Left hindlimb (tissue), 1 donor: Measurements from ENCODE around the gene NLN.
"Not testable (repeated sequence)": the region's sequence is repeated elsewhere in the genome, so short reads cannot be mapped to it uniquely, and the experiment has no call there.

Source experiments
- DNase-seq: peaks from one replicate; pipeline ENCODE4 v3.0.0-alpha.2; 2018

Gene NLN

GRCh38 chr5:65721720-65722574 is at the start of gene NLN, which contains the start of gene SGTB:
Gene NLN, plus strand, starts transcription at chr5:65722205. Its CDS starts 169 bp downstream, at chr5:65722374.
Gene SGTB, minus strand, starts transcription at chr5:65722109. Its CDS starts 1,302 bp downstream, at chr5:65720807.
- DNase-seq = peak; percentile 93

DNA sequence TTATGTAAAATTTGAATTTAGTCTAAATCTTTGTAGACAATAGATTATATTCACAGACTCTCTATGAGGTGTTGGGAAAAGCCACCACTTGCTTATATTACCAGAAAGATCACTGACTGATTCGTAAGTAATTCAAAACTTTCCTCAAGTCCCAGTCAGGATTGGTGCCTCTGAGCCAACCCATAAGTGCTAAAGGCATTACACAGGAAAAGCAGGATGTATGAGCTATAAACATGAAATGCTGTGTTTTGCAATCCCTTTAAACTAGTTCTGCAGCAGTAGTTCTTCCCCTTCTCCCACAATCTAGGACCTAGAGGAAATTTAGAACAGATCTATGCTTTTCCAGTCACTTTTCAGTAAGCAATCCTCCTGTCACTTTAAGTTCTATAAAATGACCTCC is 49.2 kb upstream of the NLN start:
- DNase-seq = no peak

GRCh38 chr5:65674749-65675148 is 47.3 kb upstream of the NLN start:
- DNase-seq = no peak

DNA sequence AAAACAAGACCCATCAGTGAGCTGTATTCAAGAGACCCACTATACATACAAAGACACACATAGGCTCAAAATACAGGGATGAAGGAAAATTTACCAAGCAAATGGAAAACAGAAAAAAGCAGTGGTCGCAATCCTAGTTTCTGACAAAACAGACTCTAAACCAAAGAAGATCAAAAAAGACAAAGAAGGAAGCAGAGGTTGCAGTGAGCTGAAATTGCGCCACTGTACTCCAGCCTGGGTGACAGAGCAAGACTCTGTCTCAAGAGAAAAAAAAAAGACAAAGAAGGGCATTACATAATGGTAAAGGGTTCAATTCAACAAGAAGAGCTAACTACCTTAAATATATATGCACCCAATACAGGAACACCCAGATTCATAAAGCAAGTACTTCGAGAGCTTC is 45.9 kb upstream of the NLN start:
- DNase-seq = not testable (repeated sequence)

DNA sequence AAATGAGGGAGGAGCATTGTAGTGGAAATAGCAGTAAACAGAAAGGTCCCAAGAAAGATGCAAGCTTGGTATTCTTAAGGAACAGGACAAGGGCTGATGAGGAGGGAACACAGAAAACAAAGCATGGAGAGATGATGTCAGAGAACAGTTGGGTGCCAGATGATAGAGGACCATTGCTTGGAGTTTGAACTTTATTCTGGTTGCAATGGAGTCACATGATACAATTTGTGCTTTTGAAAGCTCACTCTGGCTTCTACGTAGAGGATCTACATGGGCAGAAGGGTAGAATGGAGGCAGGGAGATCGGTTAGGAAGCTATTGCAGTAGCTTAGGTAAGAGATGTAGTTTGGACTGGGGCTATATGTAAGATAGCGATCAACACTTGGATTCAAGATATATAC is 39.9 kb upstream of the NLN start:
- no peak for DNase-seq

- no peak for DNase-seq
Observed at GRCh38 chr5:65693121-65693520, 28.9 kb upstream of the NLN start.

GRCh38 chr5:65695162-65695755 is 26.7 kb upstream of the NLN start:
- no peak for DNase-seq

- DNase-seq = no peak
Observed at GRCh38 chr5:65695896-65696295, 26.1 kb upstream of the NLN start.

GRCh38 chr5:65696892-65697291 is 25.1 kb upstream of the NLN start:
- DNase-seq = no peak

GRCh38 chr5:65699338-65699737 is 22.7 kb upstream of the NLN start:
- DNase-seq = no peak

GRCh38 chr5:65702036-65702435 is 20.0 kb upstream of the NLN start:
- no peak for DNase-seq

GRCh38 chr5:65704621-65705239 is 17.3 kb upstream of the NLN start:
- DNase-seq = no peak

GRCh38 chr5:65707663-65708062 is 14.3 kb upstream of the NLN start:
- DNase-seq = no peak

DNA sequence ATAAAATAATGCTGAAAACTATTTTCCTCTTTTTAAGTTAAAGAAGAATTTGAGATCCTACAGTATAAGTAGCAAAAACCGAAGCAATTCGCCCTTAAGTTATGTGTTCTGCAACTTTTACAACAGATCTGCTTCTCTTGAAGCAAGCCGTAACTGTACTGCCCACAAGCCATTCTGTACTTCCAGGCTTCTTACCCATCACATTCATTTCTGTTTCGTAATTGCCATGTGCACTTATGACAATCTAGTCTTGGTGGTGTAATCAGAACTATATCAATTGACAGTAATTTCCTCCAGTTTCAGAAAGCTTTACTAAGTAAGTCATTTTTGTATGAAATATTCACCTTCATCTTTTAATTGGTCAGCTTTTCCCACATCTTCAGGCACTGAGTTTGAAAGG is 13.9 kb upstream of the NLN start:
- DNase-seq = no peak

- DNase-seq = no peak
Observed at GRCh38 chr5:65718576-65719310, 3.3 kb upstream of the NLN start.

- DNase-seq = peak; percentile 78
Observed at GRCh38 chr5:65721050-65721719, 820 bp upstream of the NLN start.

GRCh38 chr5:65722575-65723403 is 784 bp downstream of the NLN start:
- peak; percentile 49 for DNase-seq

DNA sequence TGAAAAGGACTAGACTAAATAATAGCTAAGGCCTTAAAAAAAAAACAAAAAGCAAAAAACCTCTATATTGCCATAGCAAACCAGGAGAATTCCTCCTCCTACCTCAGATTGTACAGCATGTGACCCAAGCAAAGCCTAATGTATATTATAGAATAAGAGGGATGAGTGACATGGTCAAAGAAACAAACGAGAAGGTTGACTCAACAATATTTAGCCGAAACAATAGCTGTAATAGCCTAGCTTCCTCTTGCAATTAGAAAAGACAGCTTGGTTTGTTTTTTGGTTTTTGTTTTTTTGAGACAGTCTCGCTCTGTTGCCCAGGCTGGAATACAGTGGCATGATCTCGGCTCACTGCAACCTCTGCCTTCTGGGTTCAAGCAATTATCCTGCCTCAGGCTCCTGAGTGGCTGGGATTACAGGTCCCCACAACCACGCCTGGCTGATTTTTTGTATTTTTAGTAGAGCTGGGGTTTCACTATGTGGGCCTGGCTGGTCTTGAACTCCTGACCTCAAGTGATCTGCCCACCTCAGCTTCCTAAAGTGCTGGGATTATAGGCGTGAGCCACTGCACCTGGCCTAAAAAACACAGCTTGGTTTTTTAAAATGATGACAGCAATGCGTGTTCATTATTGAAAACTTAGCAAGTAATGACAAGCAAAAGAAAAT is 5.6 kb downstream of the NLN start:
- no peak for DNase-seq

GRCh38 chr5:65728218-65728617 is 6.2 kb downstream of the NLN start:
- DNase-seq = no peak

- DNase-seq = no peak
Observed at GRCh38 chr5:65730910-65731309, 8.9 kb downstream of the NLN start.

DNA sequence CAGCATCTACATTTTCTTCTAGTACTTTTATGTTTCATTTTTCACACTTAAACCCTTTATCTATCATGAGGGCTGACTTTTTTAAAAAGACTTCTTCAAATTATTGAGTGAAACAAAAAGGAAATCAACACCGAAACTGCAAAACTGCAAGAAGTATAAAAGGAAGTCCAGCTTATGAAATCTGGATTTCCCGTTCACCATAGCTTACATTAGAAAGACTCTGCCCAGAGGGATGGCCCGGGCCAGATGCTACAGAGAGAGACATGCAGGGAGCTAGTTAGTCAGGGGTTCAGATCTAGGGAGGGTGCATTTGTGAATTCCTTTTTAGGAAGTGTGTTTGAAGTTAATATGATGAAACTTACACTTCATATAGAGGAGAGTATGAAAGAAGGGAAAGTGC is 10.0 kb downstream of the NLN start:
- not testable (repeated sequence) for DNase-seq
